COLO668 (cell line): Measurements from ENCODE around the gene ZNF41.
"Not testable (repeated sequence)": the region's sequence is repeated elsewhere in the genome, so short reads cannot be mapped to it uniquely, and the experiment has no call there.

ENCODE experiments used
- DNase-seq: peaks from one replicate; lab custom pipeline; 2025; ENCODE audit not compliant: unreplicated experiment; lab: John Stamatoyannopoulos, UW

ZNF41 gene

DNA sequence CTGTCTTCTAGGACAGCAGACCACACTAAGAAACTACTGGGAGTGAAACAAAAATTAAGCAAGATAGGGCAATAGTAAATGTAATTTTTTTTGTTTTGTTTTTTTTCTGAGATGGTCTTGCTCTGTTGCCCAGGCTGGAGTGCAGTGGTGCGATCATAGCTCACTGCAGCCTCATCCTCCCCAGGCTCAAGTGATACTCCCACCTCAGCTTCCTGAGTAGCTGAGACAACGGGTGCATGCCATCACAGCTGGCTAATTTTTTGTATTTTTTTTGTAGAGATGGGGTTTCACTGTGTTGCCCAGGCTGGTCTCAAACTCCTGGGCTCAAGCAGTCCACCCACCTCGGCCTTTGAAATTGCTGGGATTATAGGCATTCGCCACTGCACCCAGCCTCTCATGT lies 9.1 kb upstream of the ZNF41 start:
- not testable (repeated sequence) for DNase-seq

DNA sequence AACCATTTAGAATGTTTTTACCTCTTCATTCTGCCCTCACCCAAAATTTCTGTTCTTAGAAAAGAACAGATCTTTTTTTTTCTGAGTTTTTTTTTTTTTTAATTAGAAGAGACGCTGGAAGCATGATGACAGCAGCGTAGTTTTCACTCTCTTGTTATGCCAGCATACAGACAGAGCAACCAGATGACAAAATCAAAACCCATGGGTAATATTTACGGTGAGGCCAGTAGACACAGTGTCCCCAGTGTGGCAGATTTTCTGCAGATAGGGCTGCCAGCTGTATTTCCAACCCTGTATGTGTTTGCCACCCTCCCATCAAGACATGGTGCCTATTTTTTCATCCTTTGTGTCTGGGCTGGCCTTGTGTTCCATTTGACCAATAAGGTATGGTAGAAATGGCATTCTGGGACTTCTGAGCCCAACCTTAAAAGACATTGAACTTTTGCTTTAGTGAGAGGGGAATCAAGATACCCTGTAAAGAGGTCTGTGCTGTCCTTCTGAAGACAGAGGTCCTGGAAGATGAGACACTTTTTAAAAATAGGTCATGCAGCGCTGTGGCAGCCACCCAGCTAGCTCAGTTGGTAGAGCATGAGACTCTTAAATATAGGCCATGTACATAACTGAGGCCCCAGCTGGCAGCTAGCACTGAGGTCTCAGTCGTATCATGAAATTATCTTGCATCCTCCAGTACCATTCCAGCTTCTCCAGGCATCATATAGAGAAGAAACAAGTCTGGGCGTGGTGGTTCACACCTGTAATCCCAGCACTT lies 6.7 kb upstream of the ZNF41 start:
- no peak for DNase-seq

DNA sequence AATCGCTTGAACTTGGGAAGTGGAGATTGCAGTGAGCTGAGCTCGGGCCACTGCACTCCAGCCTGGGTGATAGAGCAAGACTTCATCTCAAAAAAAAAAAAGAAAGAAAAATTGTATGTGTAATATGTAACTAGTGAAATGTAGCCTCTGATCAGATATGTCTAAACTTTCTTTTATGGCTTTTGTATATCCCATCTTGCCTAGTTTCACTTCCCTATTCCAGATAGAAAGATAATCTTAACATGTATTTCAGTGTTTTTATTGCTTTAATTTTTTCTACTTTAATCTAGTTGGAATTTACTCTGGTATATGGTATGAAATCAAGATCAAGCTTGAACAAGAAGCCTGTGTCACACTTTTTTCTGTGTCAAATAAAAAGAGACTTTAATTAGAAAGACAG lies 1.9 kb upstream of the ZNF41 start:
- DNase-seq = no peak

DNA sequence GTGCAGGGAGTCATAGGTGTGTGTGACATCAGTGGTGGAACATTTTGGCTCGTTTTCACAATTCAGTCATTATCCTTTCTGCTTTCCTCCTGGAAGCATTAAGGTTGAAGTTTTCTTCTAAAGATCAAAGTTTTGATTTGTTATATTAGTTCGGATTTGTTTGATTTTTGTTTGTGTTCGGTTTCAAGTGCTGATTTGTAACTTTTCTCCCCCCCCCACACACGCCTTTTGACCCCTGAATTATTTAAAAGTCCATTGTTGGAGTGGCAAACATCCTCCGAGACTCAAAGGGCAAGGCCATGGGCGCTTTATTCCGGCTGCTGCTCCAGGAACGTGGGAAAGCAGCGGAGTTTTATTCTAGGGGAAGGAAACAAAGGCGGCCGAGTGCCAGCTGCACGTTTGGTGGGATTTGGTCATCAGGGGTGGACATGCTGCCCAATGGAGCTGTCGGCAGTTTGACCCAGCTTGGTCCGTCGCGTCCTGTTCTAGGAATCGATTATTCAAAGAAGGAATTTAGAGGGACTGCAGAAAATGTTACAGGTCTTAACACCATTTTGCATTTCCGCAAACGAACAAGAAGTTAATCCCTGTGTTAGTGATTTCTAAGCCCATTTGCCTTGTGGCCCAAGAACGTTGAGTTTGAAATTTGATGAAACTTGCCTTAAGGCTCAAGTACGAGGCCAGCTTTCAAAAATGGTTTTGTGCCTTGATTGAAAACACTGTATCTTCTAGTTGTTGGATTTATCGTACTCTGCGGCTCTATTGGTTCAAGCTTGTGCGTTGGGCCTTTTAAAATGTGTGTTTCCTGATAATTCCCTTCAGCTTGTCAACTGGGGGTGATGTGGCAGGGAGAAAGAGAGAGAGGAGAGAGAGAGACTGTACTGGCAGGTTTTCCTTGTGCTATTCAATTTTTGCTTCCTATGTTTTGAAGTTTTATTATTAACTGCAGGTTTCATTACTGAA lies 565 bp upstream of the ZNF41 start:
- DNase-seq = peak; percentile 21

DNA sequence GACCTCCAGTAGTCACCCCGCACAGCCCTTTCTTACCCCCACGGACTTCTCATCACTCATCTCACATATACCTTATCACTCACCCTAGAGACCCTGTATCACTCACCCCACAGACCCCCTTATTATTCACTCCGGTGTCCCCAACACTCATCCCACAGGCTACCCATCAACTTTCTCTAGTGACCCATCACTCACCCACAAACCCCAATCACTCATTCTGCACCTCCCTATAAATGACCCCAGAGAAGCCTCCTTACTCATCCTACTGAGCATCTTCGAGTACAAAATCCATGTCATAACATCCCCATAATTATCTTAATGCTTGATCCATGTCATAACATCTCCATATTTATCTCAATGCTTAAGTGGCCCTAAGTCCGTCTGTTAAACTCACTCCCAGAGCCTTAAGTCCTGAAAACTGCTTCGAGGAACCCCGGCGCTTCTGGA lies 934 bp downstream of the ZNF41 start:
- DNase-seq = no peak

DNA sequence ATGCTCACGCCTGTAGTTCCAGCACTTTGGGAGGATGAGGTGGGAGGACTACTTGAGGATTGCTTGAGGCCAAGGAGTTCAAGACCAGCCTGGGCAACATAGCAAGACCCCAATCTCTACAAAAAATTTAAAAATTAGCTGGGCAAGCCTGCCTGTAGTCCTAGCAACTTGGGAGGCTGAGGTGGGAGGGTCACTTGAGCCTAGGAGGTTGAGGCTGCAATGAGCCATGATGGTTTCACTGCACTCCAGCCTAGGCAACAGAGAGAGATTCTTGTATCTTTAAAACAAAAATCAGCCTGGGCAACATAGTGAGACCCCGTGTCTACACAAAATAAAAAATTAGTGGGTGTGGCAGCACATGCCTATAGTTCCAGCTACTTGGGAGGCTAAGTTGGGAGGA lies 1.9 kb downstream of the ZNF41 start:
- DNase-seq = no peak

DNA sequence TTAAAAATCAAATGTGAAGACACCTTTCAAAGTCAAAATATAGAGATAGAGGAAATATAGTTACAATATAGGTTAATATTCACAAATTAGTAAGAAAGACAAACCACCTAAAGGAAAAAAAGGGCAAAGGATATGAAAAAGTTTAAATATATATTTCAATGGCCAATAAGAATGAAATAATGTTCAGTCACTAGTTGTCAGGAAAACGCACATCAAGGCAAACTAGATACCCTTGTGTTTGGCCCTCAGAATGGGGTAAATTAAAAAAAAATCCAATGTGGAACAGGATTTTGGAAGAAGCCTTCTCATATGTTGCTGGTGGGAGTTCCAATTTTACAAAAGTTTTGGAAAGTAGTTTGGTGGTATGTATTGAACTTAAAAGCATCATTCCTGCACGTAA lies 2.4 kb downstream of the ZNF41 start:
- DNase-seq = no peak

DNA sequence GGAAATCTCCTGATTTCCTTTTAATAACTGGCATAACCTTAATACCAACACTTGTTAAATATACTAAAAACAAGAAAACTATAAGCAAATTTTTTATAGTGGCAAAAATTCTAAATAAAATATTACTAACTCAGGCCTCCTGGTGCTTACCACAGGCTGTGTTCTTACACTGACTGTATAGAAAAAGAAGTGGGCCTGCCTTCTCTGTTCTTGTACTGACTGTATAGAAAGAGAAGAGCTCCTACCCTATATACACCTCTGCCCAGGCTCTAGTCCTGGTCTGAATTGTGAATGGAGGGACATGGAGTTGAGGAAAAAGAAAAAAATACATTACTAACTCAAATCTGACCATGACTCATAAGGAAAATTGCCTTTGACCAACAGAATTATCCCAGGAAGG lies 7.5 kb downstream of the ZNF41 start:
- DNase-seq = no peak

DNA sequence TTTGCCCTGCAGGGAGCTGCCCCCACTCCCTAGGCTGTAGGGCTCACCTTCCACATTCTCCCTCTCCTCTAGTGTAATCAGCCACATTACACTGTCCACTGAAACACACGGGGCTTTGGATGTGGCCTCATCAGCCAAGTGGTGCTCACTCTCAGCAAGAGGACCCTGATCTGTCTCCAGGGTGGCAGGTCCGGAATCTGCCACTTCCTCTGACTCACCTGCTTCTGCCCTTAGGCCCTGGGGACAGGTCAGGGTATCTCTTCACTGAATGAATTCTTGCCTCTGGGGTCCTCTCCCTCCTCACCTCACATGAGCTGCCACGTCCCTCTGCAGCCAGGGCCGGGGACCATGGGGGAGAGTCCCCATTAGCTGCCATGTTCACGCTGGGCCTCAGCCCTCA lies 15.9 kb downstream of the ZNF41 start:
- no peak for DNase-seq

DNA sequence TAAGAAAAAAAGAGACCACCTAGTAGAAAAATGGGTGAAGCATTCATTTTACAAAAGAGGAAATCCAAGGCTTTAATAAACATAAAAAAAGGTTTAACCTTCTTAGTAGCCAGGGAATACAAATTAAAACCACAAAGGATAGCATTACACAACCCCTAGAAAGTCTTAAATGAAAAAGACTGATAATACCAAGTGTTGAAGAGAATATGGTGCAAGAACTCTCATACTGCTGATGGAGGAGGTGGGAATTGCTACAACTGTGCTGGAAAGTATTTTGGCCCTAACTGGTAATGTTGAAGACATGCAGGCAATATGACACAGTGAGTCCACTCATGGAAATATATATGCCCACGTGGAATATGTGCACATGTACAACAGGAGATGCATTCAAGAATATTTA lies 22.5 kb downstream of the ZNF41 start:
- no peak for DNase-seq

DNA sequence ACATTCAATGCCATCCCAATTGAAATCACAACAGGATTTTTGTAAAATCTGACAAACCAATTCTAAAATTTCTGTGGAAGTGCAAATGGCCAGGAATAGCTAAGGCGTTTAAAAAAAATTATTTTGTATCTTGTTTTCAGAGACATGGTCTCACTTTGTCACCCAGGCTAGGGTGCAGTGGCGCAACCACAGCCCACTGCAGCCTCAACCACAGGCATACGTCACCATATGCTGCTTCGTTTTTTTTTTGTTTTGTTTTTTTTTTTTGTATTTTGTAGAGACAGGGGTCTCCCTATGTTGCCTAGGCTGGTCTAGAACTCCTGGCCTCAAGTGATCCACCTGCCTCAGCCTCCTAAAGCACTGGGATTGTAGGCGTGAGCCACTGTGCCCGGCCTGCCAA lies 24.5 kb downstream of the ZNF41 start:
- DNase-seq = no peak

DNA sequence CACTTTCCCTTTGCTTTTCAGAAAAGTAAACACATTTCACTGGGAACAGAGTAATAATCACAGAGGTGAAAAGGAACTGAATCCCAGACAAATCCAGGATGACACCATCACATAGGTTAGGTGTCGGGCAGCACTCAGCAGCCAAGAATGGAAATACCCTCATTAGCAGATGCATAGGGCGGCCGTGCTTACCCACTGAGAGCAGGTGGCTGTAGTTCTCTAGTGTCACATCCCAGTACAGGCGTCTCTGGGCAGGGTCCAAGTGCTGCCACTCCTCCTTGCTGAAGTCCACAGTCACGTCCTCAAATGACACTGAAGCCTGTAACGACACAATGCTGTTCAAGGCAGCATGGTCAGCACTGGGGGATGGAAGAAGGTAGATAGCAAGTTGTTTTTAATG lies 26.9 kb downstream of the ZNF41 start:
- DNase-seq = no peak

DNA sequence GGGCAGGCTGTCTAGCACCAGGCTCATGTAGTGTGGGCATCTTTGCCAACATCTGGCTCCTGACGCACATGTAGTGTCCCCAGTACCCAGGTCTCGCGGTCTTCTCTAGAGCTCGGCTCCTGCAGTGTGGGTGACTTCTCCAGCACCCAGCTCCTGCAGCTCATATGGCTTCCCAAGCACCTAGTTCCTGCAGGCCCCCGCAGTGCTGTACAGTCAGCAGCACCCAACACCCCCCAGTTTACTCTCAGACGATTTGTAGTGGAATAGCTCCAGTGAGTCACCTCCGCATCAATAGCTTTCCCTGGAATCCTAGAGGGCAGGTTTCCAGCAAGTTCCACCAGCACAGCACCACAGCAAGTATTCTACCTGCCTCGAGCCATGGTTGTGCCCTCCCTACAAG lies 30.9 kb downstream of the ZNF41 start:
- no peak for DNase-seq

DNA sequence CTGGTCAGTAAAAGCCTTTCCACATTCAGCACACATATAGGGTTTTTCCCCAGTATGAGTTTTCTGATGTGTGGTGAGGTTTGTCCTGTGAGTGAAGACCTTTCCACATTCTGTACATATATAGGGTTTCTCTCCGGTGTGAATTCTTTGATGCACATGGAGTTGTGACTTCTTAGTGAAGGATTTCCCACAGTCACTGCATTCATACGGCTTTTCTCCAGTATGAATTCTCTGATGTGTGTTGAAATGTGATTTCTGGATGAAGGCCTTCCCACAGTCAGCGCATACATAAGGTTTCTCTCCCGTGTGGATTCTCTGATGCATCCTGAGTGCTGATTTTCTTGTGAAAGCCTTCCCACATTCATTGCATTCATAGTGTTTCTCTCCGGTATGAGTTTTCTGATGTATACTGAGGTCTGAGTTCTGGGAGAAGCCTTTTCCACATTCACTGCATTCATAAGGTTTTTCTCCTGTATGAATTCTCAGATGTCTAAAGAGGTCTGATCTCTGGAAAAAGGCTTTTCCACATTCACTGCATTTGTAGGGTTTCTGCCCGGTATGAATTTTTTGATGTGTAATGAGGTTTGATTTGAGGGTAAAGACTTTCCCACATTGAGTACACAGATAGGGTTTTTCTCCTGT lies 34.7 kb downstream of the ZNF41 start:
- no peak for DNase-seq

DNA sequence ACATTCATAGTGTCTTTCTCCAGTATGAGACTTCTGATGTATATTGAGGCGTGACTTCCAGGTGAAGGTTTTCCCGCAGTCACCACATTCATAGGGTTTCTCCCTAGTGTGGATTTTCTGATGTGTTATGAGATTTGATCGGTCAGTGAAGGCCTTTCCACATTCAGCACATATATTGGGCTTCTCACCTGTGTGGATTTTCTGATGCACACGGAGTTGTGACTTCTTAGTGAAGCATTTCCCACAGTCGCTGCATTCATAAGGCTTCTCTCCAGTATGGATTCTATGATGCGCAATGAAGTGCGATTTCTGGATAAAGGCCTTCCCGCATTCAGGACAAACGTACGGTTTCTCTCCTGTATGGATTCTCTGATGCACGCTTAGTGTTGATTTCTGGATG lies 35.4 kb downstream of the ZNF41 start:
- DNase-seq = no peak

DNA sequence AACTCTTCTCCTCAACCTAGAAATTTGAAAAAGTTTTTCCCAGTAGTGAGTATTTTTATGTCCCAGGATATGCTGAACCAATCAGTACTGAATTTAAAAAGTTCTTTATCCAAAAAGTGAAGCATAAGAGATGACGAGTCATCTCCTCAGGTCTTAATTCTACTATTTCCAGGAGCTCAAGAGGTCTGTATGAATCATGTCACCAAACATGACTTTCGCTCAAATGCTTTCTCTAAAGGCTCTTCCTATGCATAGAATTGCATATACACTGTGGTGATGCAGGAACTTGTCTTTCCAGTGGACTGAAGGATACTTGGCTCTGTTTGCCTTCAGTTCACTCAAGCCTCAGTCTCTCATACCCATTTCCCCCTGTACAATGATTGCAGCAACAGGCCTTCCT lies 36.1 kb downstream of the ZNF41 start:
- DNase-seq = no peak

DNA sequence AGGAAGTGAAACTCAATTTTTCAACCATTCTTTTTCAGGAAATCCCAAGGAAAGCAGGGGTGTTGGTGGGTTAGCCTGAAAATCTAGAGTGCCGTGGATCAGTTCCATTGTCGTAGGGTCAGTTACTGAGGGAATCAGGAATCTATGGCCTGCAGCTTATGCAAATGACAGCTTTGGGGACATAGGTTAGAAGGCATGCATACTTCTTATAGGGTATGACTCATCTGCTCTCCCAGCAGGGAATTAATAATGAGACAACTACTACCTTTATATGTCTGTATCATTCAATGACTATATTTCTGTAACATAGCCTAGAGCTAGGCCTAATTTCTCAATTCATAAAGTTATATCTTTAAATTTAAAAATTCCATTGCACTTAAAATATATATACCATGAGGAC lies 36.6 kb downstream of the ZNF41 start:
- DNase-seq = no peak

DNA sequence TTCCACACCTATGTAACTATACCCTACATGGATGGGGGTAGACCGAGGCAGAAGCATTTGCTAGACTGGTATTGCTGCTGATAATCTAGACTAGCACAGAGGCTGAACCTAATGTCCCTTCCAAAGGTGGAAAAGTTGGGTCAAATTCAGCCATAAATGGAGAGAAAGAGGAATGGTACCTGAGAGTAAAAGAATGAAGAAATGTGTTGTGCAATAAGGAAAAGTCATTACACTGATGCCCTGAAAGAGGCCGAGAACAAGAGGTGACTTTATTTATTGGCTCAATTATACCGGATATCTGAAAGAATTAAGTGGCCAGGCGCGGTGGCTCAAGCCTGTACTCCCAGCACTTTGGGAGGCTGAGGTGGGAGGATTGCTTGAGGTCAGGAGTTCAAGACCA lies 52.1 kb downstream of the ZNF41 start:
- DNase-seq = no peak

DNA sequence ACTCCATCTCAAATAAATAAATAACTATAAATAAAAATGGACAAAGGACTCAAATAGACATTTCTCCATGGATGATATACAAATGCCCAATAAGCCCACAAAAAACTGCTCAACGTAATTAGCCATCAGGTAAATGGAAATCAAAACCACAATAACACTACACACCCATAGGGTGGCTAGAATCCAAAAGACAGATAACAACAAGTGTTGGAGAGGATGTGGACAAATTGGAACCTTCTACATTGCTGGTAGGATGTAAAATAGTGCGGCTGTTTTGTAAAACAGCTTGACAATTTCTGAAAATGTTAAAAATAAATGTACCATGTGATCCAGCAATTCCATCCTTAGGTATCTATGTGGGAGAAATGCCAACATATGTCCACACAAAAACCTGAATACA lies 60.6 kb downstream of the ZNF41 start:
- no peak for DNase-seq

DNA sequence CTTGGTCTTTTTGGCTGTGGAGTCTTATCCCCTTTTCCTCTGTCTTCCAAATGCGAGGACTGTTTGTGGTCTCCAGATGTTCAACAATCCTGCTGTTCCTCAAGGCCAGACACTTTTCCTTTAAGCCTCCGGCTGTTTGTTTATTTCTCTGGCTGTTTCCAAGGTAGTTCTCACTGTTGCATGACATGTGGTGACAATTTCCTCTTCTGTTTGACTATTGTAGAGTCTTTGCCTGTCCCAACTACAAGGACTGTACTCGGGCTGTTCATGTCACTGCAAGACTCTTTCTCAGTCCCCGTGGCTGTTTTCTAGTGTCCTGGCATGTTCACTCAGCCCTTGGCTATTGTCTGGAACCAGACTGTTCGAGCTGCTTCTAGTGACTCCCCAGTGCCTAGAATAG lies 62.1 kb downstream of the ZNF41 start:
- no peak for DNase-seq

DNA sequence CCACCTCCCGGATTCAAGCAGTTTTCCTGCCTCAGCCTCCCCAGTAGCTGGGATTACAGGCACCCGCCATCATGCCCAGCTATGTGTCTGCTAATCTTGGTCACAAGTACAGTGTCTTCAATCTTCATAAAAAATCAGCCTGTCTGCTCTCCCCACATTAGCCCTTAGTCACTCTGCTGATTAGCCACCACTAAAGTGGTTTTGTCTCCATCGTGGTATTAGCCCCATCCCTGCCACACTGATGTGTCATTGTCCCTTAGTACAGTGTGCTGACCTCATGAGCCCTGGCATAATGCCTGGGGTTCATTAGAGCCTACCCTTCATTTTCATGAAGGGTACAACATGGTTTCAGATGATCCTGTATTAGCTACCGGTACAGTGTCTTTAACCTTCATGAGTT lies 62.8 kb downstream of the ZNF41 start:
- no peak for DNase-seq

DNA sequence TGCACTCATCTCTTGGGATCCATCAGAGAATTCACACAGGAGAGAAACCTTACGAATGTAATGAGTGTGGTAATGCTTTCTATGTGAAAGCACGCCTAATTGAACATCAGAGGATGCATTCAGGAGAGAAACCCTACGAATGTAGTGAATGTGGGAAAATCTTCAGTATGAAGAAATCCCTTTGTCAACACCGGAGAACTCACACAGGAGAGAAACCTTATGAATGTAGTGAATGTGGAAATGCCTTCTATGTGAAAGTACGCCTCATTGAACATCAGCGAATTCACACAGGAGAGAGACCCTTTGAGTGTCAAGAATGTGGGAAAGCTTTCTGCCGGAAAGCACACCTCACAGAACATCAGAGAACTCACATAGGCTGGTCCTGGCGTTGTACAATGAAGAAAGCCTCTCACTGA lies 69.8 kb downstream of the ZNF41 start:
- DNase-seq = no peak
